ENCODE data around the gene CLIC6.

Gene CLIC6

DNA sequence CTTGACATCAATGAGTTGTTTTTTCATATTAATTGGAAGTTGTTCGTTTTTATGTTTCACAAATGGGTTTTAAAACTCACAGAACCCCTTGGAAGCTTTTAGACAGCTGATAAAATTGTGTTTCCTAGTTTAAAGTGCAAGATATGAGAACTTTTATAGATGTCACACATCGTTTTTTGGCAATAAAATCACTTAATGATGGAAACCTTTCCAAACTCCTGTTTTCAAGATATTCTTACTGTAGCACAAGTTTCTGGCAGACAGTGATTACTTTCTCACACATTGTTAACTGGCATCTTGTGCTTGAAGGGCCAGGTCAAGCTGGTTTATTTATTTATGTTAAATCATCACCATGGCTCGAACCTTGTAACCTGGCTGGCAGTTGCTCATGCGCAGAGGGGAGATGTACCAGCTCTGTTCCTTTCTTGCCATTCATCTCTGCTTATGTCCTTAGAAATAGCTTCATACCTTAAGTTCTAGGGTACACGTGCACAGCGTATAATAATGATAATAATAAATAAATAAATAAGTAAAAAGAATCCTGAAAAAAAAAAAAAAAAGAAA lies 43.7 kb upstream of the CLIC6 start:
- Histone ChIP-seq H4K8ac (ENCODE audit: low read length) (no peak overlapping the region), H3K4ac (ENCODE audit: low read depth in 1 of 2, low read length in 2 of 2) (no peak overlapping the region), H3K27me3 (ENCODE audit: control insufficient read depth in 1 of 2, insufficient read depth in 1 of 2, low read length in 2 of 2) (peaks cover 15 to 41% of the 10 kb centered on the region in 2 experiments), H3K4me3 (ENCODE audit: insufficient read depth in 1 of 2, low read depth in 1 of 2, low read length in 2 of 2) (no peak overlapping the region), H2BK120ac (ENCODE audit: low read depth, low read length) (no peak overlapping the region), H3K4me1 (ENCODE audit: control insufficient read depth, insufficient read depth, low read depth, low read length) (no peaks in the 10 kb centered on the region), H2BK12ac (ENCODE audit: low read length in 2 of 2) (no peak overlapping the region), H3K36me3 (ENCODE audit: control insufficient read depth in 1 of 2, insufficient read depth in 2 of 2, low read depth in 1 of 2, low read length in 2 of 2) (no peaks in the 10 kb centered on the region), H3K79me1 (replicated peaks; ENCODE audit: low read length, poor library complexity, severe bottlenecking) (no peaks in the 10 kb centered on the region), H2AK5ac (ENCODE audit: low read length, severe bottlenecking) (no peak overlapping the region), H3K18ac (ENCODE audit: low read depth in 1 of 2, low read length in 2 of 2) (no peak overlapping the region), H3K9me3 (ENCODE audit: control insufficient read depth, low read length) (no peaks in the 10 kb centered on the region), H3K27ac (ENCODE audit: low read length, poor library complexity, severe bottlenecking) (no peak overlapping the region), H2BK15ac (ENCODE audit: low read depth, poor library complexity, severe bottlenecking) (no peak overlapping the region), H2BK5ac (ENCODE audit: low read depth, low read length, poor library complexity, severe bottlenecking) (no peak overlapping the region), H3K4me2 (ENCODE audit: low read length, poor library complexity, severe bottlenecking) (no peak overlapping the region), H3K23ac (ENCODE audit: low read length in 2 of 2) (no peak overlapping the region), H3K14ac (ENCODE audit: low read length in 2 of 2) (no peak overlapping the region), H2AFZ (ENCODE audit: low read depth, low read length) (no peak overlapping the region), H3K9ac (ENCODE audit: low read length) (no peak overlapping the region), H4K91ac (ENCODE audit: low read length) (no peak overlapping the region)
- 74% methylated on average over 2 of the region's 6 CpGs for WGBS
- no peak for DNase-seq

DNA sequence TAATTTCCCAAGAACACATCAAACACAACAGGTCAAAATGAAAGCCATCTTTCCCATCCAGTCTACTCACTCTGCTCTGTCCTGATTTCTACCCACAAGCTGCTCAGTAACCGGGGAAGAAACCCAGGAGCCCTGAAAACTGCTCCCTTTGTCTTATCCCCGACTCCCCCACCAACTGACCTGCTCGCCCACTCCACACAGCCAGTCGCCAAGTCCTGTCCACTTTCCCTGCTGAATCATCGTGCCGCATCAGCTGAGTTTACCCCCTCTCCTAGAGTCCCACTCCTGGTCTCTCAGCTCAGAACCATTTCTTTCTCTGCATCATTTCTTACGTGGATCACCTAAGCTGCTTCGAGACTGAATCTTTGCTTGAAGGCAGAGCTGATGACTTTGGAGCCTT lies 42.7 kb upstream of the CLIC6 start:
- H3K4me2 ChIP-seq (ENCODE audit: low read length, poor library complexity, severe bottlenecking), result no peak overlapping the region
- peaks cover 17 to 36% of the 10 kb centered on the region in 2 experiments for H3K27me3 ChIP-seq (ENCODE audit: control insufficient read depth in 1 of 2, insufficient read depth in 1 of 2, low read length in 2 of 2)
- H3K23ac ChIP-seq (ENCODE audit: low read length in 2 of 2), result no peak overlapping the region
- H3K79me1 ChIP-seq (replicated peaks; ENCODE audit: low read length, poor library complexity, severe bottlenecking), result no peaks in the 10 kb centered on the region
- H4K8ac ChIP-seq (ENCODE audit: low read length), result no peak overlapping the region
- H3K4me3 ChIP-seq (ENCODE audit: insufficient read depth in 1 of 2, low read depth in 1 of 2, low read length in 2 of 2), result no peak overlapping the region
- no peak overlapping the region for H3K9ac ChIP-seq (ENCODE audit: low read length)
- H2BK15ac ChIP-seq (ENCODE audit: low read depth, poor library complexity, severe bottlenecking), result no peak overlapping the region
- H2AK5ac ChIP-seq (ENCODE audit: low read length, severe bottlenecking), result no peak overlapping the region
- no peak overlapping the region for H3K14ac ChIP-seq (ENCODE audit: low read length in 2 of 2)
- no peak overlapping the region for H3K18ac ChIP-seq (ENCODE audit: low read depth in 1 of 2, low read length in 2 of 2)
- no peak overlapping the region for H3K4ac ChIP-seq (ENCODE audit: low read depth in 1 of 2, low read length in 2 of 2)
- DNase-seq, result no peak
- 81% methylated on average over 8 of the region's 8 CpGs for WGBS
- H2BK12ac ChIP-seq (ENCODE audit: low read length in 2 of 2), result no peak overlapping the region
- H3K9me3 ChIP-seq (ENCODE audit: control insufficient read depth, low read length), result no peaks in the 10 kb centered on the region
- H3K36me3 ChIP-seq (ENCODE audit: control insufficient read depth in 1 of 2, insufficient read depth in 2 of 2, low read depth in 1 of 2, low read length in 2 of 2), result no peaks in the 10 kb centered on the region
- no peaks in the 10 kb centered on the region for H3K4me1 ChIP-seq (ENCODE audit: control insufficient read depth, insufficient read depth, low read depth, low read length)
- no peak overlapping the region for H3K27ac ChIP-seq (ENCODE audit: low read length, poor library complexity, severe bottlenecking)
- no peak overlapping the region for H4K91ac ChIP-seq (ENCODE audit: low read length)
- H2BK5ac ChIP-seq (ENCODE audit: low read depth, low read length, poor library complexity, severe bottlenecking), result no peak overlapping the region
- no peak overlapping the region for H2BK120ac ChIP-seq (ENCODE audit: low read depth, low read length)
- H2AFZ ChIP-seq (ENCODE audit: low read depth, low read length), result no peak overlapping the region

DNA sequence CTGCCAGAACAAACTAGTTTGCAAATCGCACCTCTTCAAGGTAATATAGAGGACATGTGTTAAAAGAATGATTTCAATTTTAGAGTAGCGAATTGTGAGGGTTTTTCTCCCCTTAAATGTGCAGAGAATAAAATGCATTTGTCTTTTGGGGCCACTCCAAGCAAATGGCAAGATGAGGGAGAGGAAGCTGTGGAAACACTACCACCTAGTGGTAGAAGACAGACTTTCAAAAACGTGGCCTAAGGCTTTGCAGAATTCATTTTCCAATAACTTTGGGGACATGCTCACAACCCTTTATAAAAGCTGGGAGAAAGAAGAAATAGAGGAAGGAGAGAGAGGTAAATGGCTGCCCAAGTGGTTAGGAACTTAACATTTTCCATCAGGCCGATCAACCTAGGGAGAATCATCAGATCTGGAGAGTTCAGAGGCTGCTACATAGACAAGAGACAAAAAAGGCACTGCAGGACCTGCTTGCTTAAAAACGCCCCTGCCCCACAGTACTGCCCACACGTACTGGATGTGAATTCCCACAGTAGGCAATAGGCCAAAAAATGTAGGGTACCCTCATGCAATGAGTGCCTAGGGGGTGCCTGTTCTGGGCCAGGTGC lies 38.2 kb upstream of the CLIC6 start:
- no peaks in the 10 kb centered on the region for H3K9me3 ChIP-seq (ENCODE audit: control insufficient read depth, low read length)
- H3K4ac ChIP-seq (ENCODE audit: low read depth in 1 of 2, low read length in 2 of 2), result no peak overlapping the region
- H2AFZ ChIP-seq (ENCODE audit: low read depth, low read length), result no peak overlapping the region
- H2BK12ac ChIP-seq (ENCODE audit: low read length in 2 of 2), result no peak overlapping the region
- H3K23ac ChIP-seq (ENCODE audit: low read length in 2 of 2), result no peak overlapping the region
- no peak overlapping the region for H4K8ac ChIP-seq (ENCODE audit: low read length)
- no peak overlapping the region for H3K4me3 ChIP-seq (ENCODE audit: insufficient read depth in 1 of 2, low read depth in 1 of 2, low read length in 2 of 2)
- H3K4me1 ChIP-seq (ENCODE audit: control insufficient read depth, insufficient read depth, low read depth, low read length), result no peaks in the 10 kb centered on the region
- H4K91ac ChIP-seq (ENCODE audit: low read length), result no peak overlapping the region
- peak; percentile 61 for DNase-seq
- H2BK15ac ChIP-seq (ENCODE audit: low read depth, poor library complexity, severe bottlenecking), result no peak overlapping the region
- H2AK5ac ChIP-seq (ENCODE audit: low read length, severe bottlenecking), result no peak overlapping the region
- no peak overlapping the region for H2BK120ac ChIP-seq (ENCODE audit: low read depth, low read length)
- H3K27me3 ChIP-seq (ENCODE audit: control insufficient read depth in 1 of 2, insufficient read depth in 1 of 2, low read length in 2 of 2), result peaks cover 49 to 59% of the 10 kb centered on the region in 2 experiments
- WGBS, result 5% methylated on average over 5 of the region's 6 CpGs
- H2BK5ac ChIP-seq (ENCODE audit: low read depth, low read length, poor library complexity, severe bottlenecking), result no peak overlapping the region
- H3K79me1 ChIP-seq (replicated peaks; ENCODE audit: low read length, poor library complexity, severe bottlenecking), result no peaks in the 10 kb centered on the region
- no peak overlapping the region for H3K18ac ChIP-seq (ENCODE audit: low read depth in 1 of 2, low read length in 2 of 2)
- H3K9ac ChIP-seq (ENCODE audit: low read length), result no peak overlapping the region
- H3K27ac ChIP-seq (ENCODE audit: low read length, poor library complexity, severe bottlenecking), result no peak overlapping the region
- H3K36me3 ChIP-seq (ENCODE audit: control insufficient read depth in 1 of 2, insufficient read depth in 2 of 2, low read depth in 1 of 2, low read length in 2 of 2), result no peaks in the 10 kb centered on the region
- H3K14ac ChIP-seq (ENCODE audit: low read length in 2 of 2), result no peak overlapping the region
- H3K4me2 ChIP-seq (ENCODE audit: low read length, poor library complexity, severe bottlenecking), result no peak overlapping the region

DNA sequence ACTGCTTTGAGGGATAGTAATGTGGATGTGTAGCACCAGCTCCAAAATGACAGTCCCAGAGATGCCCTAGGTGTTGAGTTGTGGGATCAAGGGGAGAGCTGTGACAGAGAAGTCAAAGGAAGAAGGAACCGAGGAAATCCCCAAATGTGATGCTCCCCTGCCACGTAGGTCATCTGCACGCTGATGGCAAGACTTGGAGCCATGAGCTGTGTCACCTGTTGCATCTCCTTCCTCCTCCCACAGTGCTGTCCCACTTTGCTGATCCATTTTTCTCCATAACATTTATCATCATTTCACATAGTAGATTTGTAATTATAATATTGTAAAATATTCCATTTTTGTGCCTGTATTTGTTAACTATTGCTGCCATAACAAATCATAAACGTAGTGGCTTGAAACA lies 36.3 kb upstream of the CLIC6 start:
- Histone ChIP-seq H3K36me3 (ENCODE audit: control insufficient read depth in 1 of 2, insufficient read depth in 2 of 2, low read depth in 1 of 2, low read length in 2 of 2) (no peaks in the 10 kb centered on the region), H3K14ac (ENCODE audit: low read length in 2 of 2) (no peak overlapping the region), H3K27ac (ENCODE audit: low read length, poor library complexity, severe bottlenecking) (no peak overlapping the region), H3K79me1 (replicated peaks; ENCODE audit: low read length, poor library complexity, severe bottlenecking) (no peaks in the 10 kb centered on the region), H2BK15ac (ENCODE audit: low read depth, poor library complexity, severe bottlenecking) (no peak overlapping the region), H3K27me3 (ENCODE audit: control insufficient read depth in 1 of 2, insufficient read depth in 1 of 2, low read length in 2 of 2) (peaks cover 51 to 55% of the 10 kb centered on the region in 2 experiments), H3K23ac (ENCODE audit: low read length in 2 of 2) (no peak overlapping the region), H4K91ac (ENCODE audit: low read length) (no peak overlapping the region), H2BK5ac (ENCODE audit: low read depth, low read length, poor library complexity, severe bottlenecking) (no peak overlapping the region), H3K4ac (ENCODE audit: low read depth in 1 of 2, low read length in 2 of 2) (no peak overlapping the region), H3K9ac (ENCODE audit: low read length) (no peak overlapping the region), H3K4me1 (ENCODE audit: control insufficient read depth, insufficient read depth, low read depth, low read length) (no peaks in the 10 kb centered on the region), H4K8ac (ENCODE audit: low read length) (no peak overlapping the region), H3K4me3 (ENCODE audit: insufficient read depth in 1 of 2, low read depth in 1 of 2, low read length in 2 of 2) (no peak overlapping the region), H2AK5ac (ENCODE audit: low read length, severe bottlenecking) (no peak overlapping the region), H3K18ac (ENCODE audit: low read depth in 1 of 2, low read length in 2 of 2) (no peak overlapping the region), H2BK120ac (ENCODE audit: low read depth, low read length) (no peak overlapping the region), H3K9me3 (ENCODE audit: control insufficient read depth, low read length) (no peaks in the 10 kb centered on the region), H2BK12ac (ENCODE audit: low read length in 2 of 2) (no peak overlapping the region), H3K4me2 (ENCODE audit: low read length, poor library complexity, severe bottlenecking) (no peak overlapping the region), H2AFZ (ENCODE audit: low read depth, low read length) (no peak overlapping the region)
- 85% methylated on average over 1 of the region's 4 CpGs for WGBS
- DNase-seq, result no peak
